ENCODE results near the gene PDGFC.

Gene PDGFC

DNA sequence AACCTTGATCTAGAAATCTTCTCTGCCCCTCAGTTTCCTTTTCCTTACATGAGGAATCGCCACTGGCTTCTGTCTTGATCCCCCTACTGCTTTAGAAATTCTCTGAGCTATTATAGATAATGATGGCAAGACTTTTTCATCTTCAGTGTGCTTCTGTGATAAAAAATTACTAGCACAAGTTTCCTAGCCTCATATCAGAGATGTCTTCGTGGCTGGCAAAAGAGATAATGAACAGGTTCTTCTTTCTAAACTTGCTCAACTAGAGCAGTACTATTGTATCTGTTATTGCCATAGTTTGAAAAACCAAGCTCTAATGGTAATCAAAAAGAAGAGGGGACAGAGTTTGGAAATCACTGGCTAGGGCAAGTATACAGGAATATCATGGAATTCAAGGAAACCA is 4.1 kb upstream of the PDGFC start:
- no peak for DNase-seq (ENCODE audit: low read depth, low spot score)

GRCh38 chr4:156974264-156974663 is 2.7 kb upstream of the PDGFC start:
- no peak for DNase-seq (ENCODE audit: low read depth, low spot score)

DNA sequence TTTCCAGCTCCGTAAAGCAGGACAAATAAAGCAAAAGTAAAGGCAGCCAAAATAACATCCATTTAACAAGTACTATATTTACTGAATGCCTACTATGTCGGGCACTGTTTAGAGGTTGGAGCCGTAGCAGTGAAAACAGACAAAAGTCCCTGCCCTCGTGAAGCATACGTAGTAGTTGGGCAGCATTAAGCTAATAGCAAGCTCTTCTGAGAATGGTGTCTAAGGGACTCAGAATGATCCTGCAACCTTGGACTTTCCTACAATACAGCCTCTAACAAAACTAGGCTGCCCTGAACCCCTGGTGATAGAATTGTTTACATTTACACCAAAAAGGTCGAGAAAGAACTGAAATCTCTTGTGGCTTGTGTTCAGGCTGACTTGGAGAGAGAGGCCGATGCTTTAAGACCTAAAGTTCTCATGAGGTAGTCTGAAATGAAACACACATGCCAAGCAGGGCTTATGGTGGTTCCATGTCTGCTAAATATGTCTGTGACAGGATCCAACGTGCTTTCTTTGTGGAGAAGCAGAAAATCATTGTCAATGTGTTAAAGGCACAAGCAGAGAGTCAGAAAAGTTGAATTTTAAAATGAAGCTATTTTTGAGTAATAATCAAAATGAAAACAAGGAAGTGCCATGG is 898 bp upstream of the PDGFC start:
- DNase-seq (ENCODE audit: low read depth, low spot score): no peak

GRCh38 chr4:156971165-156971675 is 379 bp downstream of the PDGFC start:
- no peak for DNase-seq (ENCODE audit: low read depth, low spot score)

DNA sequence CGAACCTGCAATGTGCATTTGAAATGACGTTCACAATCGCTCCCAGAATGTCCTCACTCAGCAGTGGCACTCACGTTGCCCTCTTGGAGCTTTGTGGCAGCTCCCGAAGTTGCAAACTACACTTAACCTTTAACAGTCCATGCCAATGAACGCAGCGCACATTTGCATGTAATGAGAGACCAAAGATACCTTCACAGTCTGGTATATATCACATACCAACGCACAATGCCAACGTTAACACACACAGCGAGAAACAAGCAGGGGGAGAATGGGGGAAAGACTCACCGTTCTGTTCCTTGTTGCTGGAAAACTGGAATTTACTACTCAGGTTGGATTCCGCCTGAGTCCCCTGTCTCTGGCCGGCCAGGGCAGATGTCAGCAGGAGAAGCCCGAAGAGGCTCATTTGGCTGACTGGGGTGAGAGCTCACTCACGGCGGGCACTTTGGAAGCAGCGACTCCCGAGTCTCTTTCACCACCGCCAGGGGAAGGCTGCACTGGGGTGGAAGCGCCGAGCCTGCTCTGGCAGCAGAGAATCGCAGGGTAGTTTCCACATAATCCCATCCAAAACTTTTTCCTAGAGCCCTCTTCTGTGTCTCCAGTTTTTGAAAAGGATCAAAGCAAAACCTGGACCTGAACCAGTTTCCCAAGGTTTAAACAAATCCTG is 966 bp downstream of the PDGFC start:
- DNase-seq (ENCODE audit: low read depth, low spot score): no peak

- no peak for DNase-seq (ENCODE audit: low read depth, low spot score)
Measured at GRCh38 chr4:156969911-156970310, 1.7 kb downstream of the PDGFC start.

DNA sequence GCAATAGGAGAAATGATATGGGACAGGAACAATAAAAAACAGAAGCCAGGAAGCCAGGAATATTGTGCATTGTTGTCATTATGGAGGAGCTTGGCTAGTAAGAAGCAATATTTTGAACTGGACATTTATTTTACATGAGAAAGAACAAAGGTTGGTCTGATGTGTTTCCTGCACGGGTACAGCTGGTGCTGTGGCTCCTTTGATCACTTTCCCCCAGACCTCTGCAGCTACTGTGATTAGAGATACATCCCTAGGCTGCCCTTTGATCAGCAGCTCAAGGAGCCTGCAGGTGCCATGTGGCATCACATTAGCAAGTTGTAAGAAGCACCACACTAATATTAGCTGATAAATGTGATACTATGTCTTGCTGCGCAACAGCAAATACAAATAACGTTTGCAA is 2.5 kb downstream of the PDGFC start:
- no peak for DNase-seq (ENCODE audit: low read depth, low spot score)

GRCh38 chr4:156968479-156968984 is 3.1 kb downstream of the PDGFC start:
- DNase-seq (ENCODE audit: low read depth, low spot score): no peak

GRCh38 chr4:156966836-156967235 is 4.8 kb downstream of the PDGFC start:
- DNase-seq (ENCODE audit: low read depth, low spot score): no peak

DNA sequence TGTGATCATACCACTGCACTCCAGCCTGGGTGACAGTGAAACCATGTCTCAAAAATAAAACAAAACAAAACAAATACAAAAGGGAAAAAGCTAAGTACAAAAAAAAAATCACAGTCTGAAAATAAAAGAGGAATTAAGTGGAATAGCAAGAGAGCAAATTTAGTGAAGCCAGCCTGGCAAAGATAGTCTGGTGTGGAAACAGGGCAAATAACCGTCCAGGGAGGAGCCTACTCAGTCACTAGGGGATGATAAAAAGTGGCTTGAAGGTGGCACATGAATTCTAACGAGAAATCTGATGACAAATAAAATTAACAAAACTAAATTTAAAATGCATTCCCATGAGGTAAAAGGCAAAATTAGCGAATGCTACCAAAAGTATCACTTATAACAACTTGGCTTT is 8.2 kb downstream of the PDGFC start:
- no peak for DNase-seq (ENCODE audit: low read depth, low spot score)

- no peak for DNase-seq (ENCODE audit: low read depth, low spot score)
Measured at GRCh38 chr4:156962528-156962974, 9.0 kb downstream of the PDGFC start.

- no peak for DNase-seq (ENCODE audit: low read depth, low spot score)
Measured at GRCh38 chr4:156962058-156962358, 9.6 kb downstream of the PDGFC start.

DNA sequence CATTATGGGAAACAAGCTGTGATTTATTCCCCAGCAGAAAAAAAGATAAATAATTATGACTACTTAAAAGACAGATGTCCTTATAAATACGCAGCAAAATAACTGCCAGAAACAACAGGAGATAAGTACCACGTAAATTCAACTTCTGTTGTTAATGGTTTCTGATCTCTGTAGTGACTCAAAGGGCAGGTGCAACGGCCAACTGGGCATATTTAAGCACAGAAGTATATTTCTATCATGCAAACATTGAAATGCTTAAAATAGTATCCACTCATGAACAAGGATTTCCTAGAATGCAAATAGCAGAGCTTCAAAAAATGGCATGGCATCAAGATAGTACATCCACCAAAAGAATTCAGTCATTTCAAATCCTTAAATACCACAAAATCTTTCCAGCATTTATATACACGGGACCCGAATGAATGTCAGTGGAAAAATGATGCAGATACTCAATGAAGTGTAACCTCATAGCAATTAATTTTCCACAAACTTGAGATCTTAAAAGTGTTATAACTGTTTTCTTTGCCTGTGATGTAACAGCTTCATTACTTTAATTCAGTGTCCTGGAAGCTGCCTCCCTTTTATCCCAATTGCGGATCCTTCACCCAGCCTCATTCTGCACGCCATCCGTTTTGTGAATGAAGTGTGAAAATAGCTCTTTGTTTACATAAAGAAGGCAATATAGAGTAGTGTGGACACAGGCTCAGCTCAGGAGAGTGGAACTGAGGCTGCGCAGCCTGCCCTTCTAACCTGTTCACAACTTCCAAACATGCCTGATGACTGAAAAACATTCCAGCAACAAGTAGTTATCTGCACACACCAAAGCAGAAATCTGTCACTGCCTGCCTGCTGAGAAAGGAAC is 10.2 kb downstream of the PDGFC start:
- no peak for DNase-seq (ENCODE audit: low read depth, low spot score)

DNA sequence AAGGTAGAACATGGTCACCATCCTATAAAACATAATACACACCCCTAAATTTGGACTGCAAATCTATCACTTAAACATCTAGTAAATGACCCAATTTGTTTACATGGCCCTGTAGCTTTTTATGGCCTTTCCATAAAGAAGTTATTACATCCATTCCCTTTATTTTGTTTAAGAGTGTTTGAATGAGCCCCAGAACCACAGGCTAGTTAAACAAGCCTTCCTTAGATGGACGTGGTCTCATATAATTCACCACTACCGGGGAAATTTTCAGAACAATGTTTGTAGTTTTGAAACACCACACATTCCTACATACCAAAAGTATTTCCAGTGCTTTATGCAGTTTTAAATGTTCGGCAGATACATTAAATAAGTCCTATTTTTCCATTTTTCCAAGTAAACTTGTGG is 12.3 kb downstream of the PDGFC start:
- DNase-seq (ENCODE audit: low read depth, low spot score): no peak

- no peak for DNase-seq (ENCODE audit: low read depth, low spot score)
Measured at GRCh38 chr4:156958276-156959074, 13.1 kb downstream of the PDGFC start.

- no peak for DNase-seq (ENCODE audit: low read depth, low spot score)
Measured at GRCh38 chr4:156957556-156957955, 14.0 kb downstream of the PDGFC start.

- DNase-seq (ENCODE audit: low read depth, low spot score): no peak
Measured at GRCh38 chr4:156956826-156957368, 14.7 kb downstream of the PDGFC start.

DNA sequence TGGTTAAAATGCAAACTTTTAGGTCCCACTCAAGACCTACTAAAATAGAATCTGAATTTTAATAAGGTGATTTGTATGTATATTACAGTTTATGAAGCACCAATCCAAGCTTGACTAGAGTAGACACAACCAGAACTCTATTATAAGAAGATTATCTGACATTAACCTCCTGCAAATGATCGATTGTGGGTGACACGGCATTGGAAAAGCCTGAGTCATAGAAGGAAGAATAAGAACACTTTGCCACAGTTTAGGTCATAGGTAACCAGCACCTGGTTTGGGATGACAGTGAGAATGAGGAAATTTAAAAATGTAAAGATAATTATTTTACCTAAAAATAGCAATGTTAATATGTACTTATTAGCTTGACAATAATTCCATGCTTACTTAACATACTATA is 15.2 kb downstream of the PDGFC start:
- no peak for DNase-seq (ENCODE audit: low read depth, low spot score)

GRCh38 chr4:156954587-156954986 is 17.0 kb downstream of the PDGFC start:
- DNase-seq (ENCODE audit: low read depth, low spot score): no peak

GRCh38 chr4:156953951-156954350 is 17.6 kb downstream of the PDGFC start:
- no peak for DNase-seq (ENCODE audit: low read depth, low spot score)

- no peak for DNase-seq (ENCODE audit: low read depth, low spot score)
Measured at GRCh38 chr4:156953001-156953400, 18.6 kb downstream of the PDGFC start.
